GM12892 (cell line): ENCODE data around the gene EGFR.

Source experiments
- POLR2A ChIP-seq: IDR thresholded peaks from 2 replicates; pipeline ENCODE4 v1.6.1; 2011; ENCODE audit warnings: low read depth, low read length, control low read depth
- POLR2AphosphoS5 ChIP-seq: IDR thresholded peaks from 2 replicates; pipeline ENCODE4 v1.6.1; 2011; ENCODE audit warnings: low read depth, low read length, control low read depth
- TAF1 ChIP-seq: IDR thresholded peaks from 2 replicates; pipeline ENCODE4 v1.6.1; 2011; ENCODE audit warnings: low read depth, mild to moderate bottlenecking, control low read depth, low read length, borderline replicate concordance

DNA sequence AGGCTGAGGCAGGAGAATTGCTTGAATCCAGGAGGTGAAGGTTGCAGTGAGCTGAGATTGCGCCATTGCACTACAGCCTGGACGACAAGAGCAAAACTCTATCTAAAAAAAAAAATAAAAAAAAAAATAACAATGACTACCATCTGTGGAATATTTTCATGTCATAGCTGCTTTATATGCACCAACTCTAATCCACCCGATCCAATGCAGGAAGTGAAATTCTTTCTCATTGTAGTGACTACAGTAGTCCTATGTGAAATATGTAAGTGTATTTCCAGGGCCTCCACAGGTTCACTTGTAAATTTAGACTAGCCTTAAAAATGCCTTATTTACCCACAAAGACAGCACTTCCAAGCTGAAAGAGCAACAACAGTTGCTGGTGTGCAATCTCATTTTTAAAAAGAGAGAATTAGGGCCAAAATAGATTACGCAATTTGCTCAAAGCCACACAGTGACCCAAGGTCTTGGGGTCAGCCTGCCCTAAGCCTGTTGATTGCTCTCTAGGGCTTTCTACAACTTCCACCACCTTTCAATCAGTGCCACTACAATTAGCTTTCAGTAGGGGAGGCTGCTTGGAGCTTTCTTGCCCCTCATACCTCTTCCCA is 25.8 kb upstream of the EGFR start:
- TF ChIP-seq POLR2A (no peak), POLR2AphosphoS5 (no peak), TAF1 (no peak)
